K562 (cell line): ENCODE results near the gene ELOF1. TPM values are rescaled to one million over a fixed set of nuclear protein-coding genes. Genes with fewer than 3 reads are reported as not detected.

ENCODE experiments used
- ARID1B ChIP-seq: fragments of 450-650 bp; IDR thresholded peaks from 2 replicates; pipeline ENCODE4 v1.6.1; 2016; ENCODE audit warnings: antibody characterized with exemption, mild to moderate bottlenecking, inconsistent platforms
- DEAF1 ChIP-seq: fragments of 450-650 bp; formaldehyde crosslinking; IDR thresholded peaks from 2 replicates; pipeline ENCODE4 v1.4.0; 2020; ENCODE audit warnings: mild to moderate bottlenecking, moderate library complexity
- EZH2 ChIP-seq: IDR thresholded peaks from 2 replicates; pipeline ENCODE4 v1.6.1; 2012; ENCODE audit warnings: low read depth, mild to moderate bottlenecking, inconsistent platforms, low read length, borderline replicate concordance
- FOXK1 ChIP-seq: sonication (generic); formaldehyde crosslinking; IDR thresholded peaks from 2 replicates; pipeline ENCODE4 v1.8.0; 2022; ENCODE audit warnings: missing genetic modification reagents, mild to moderate bottlenecking, borderline replicate concordance
- HMBOX1 ChIP-seq: sonication (generic); IDR thresholded peaks from 2 replicates; pipeline ENCODE4 v1.6.1; 2016
- JUN ChIP-seq, 2 experiments: sonication (generic) in 1 of 2; formaldehyde crosslinking in 1 of 2; IDR thresholded peaks; 2 replicates each; pipeline versions ENCODE4 v1.6.1 to v1.8.0; 2012 to 2022; ENCODE audit warnings: borderline replicate concordance in 2 of 2, mild to moderate bottlenecking in 2 of 2, improper control_type of control experiment in 1 of 2, low read depth in 1 of 2, low read length in 1 of 2, missing genetic modification reagents in 1 of 2
- NR2C2 ChIP-seq, 2 experiments: fragments of 200-800 bp in 1 of 2; sonication (Bioruptor generic) in 1 of 2; sonication (generic) in 1 of 2; formaldehyde crosslinking in 1 of 2; IDR thresholded peaks; 2 replicates each; pipeline versions ENCODE4 v1.6.1 to v1.8.0; 2016 to 2022; ENCODE audit warnings: mild to moderate bottlenecking in 1 of 2, missing compliant biosample characterization in 1 of 2, missing genetic modification characterization in 1 of 2, missing genetic modification reagents in 1 of 2
- PBX2 ChIP-seq, 2 experiments: IDR thresholded peaks in 1 of 2; conservative IDR thresholded peaks in 1 of 2; 2 replicates each; pipeline ENCODE4 v1.6.1; 2016; ENCODE audit warnings: low read depth in 2 of 2, mild to moderate bottlenecking in 1 of 2, missing compliant biosample characterization in 1 of 2, missing genetic modification characterization in 1 of 2, moderate library complexity in 1 of 2
- SIX5 ChIP-seq, 2 experiments: IDR thresholded peaks; 2 replicates each; pipeline ENCODE4 v1.6.1; 2011; ENCODE audit warnings: low read length in 2 of 2, borderline replicate concordance in 1 of 2, low read depth in 1 of 2, mild to moderate bottlenecking in 1 of 2, moderate library complexity in 1 of 2; ENCODE audit not compliant: insufficient read depth in 1 of 2
- THRAP3 ChIP-seq: fragments of 450-650 bp; IDR thresholded peaks from 2 replicates; pipeline ENCODE4 v1.6.1; 2016; ENCODE audit warnings: mild to moderate bottlenecking, inconsistent platforms, borderline replicate concordance
- TRIM28 ChIP-seq: fragments of 450-650 bp; IDR thresholded peaks from 2 replicates; pipeline ENCODE4 v1.6.1; 2017
- ZMIZ1 ChIP-seq, 2 experiments: fragments of 150-350 bp in 1 of 2; IDR thresholded peaks; 2 replicates each; pipeline ENCODE4 v1.6.1; 2012 to 2016; ENCODE audit warnings: low read depth in 2 of 2, low read length in 2 of 2, mild to moderate bottlenecking in 1 of 2, moderate library complexity in 1 of 2
- ZNF282 ChIP-seq: sonication (generic); formaldehyde crosslinking; IDR thresholded peaks from 2 replicates; pipeline ENCODE4 v1.8.1; 2023; ENCODE audit warnings: missing genetic modification reagents
- ZNF507 ChIP-seq: conservative IDR thresholded peaks from 2 replicates; pipeline ENCODE4 v1.6.1; 2017; ENCODE audit warnings: missing genetic modification characterization, missing compliant biosample characterization
- ZNF764 ChIP-seq: fragments of 250-450 bp; sonication (Bioruptor Pico); IDR thresholded peaks from 2 replicates; pipeline ENCODE4 v1.4.0; 2020; ENCODE audit warnings: low read depth, mild to moderate bottlenecking, moderate library complexity
- ZNF77 ChIP-seq: fragments of 250-450 bp; sonication (Bioruptor Pico); IDR thresholded peaks from 2 replicates; pipeline ENCODE4 v1.5.0; 2020
- polyA plus RNA-seq, 8 experiments: library from polyadenylated mRNA; depleted of rRNA in 4 of 8; stranded (reverse) in 5 of 8; unstranded in 3 of 8; fragments of >200 nt; fragmentation: Nextera tagmentation in 2 of 8; fragmentation: Illumina TruSeq in 1 of 8; extraction: Ambion mirVana in 2 of 8; extraction: Trizol in 1 of 8; gene quantifications; 2 replicates each; pipeline versions ENCODE4 v1.2.1 to v1.2.3, GENCODE V29; 2011 to 2014; ENCODE audit warnings: inconsistent platforms in 1 of 8, missing spikeins in 1 of 8
- total RNA-seq, 7 experiments: library from RNA; depleted of rRNA in 6 of 7; stranded (reverse); fragments of >200 nt in 6 of 7; fragmentation: Illumina TruSeq in 2 of 7; extraction: Trizol in 2 of 7; gene quantifications; 2 replicates each; pipeline versions ENCODE4 v1.2.1 to v1.2.3, GENCODE V29; 2011 to 2021; ENCODE audit warnings: low replicate concordance in 1 of 7

ELOF1 gene
- total and polyA plus RNA-seq, 9 of the 15 experiments (the other 6 are each of a cell fraction or from before 2014, with no cell fraction given): 16.7 to 147 (median 74.2) TPM

- no peak for TF ChIP-seq PBX2 (CRISPR knock-in tag; IDR thresholded peaks at IDR 0.05; ENCODE audit: low read depth)
- no peak for TF ChIP-seq PBX2 (tag; conservative IDR thresholded peaks at IDR 0.05; ENCODE audit: low read depth)
- no peak for TF ChIP-seq ZMIZ1 (IDR thresholded peaks at IDR 0.05; ENCODE audit: low read depth in 2 of 2, low read length in 2 of 2)
- TF ChIP-seq THRAP3: no peak
- TF ChIP-seq EZH2: no peak
- no peak for TF ChIP-seq ZNF77 (CRISPR knock-in tag)
- no peak for TF ChIP-seq SIX5 (IDR thresholded peaks at IDR 0.05; ENCODE audit: borderline replicate concordance in 1 of 2, insufficient read depth in 1 of 2, low read depth in 1 of 2, low read length in 2 of 2)
- TF ChIP-seq HMBOX1: no peak
- no peak for TF ChIP-seq NR2C2 (CRISPR knock-in tag; IDR thresholded peaks at IDR 0.05)
- TF ChIP-seq NR2C2 (tag; IDR thresholded peaks at IDR 0.05): no peak; the same call in none of the 2 replicates
- TF ChIP-seq ZNF507 (tag): no peak
- no peak for TF ChIP-seq ZNF282
- TF ChIP-seq JUN (IDR thresholded peaks at IDR 0.05; ENCODE audit: borderline replicate concordance, low read depth, low read length): no peak; the same call in 1 of the 2 replicates
- no peak for TF ChIP-seq JUN (CRISPR knock-in tag; IDR thresholded peaks at IDR 0.05; ENCODE audit: borderline replicate concordance)
- TF ChIP-seq FOXK1 (CRISPR knock-in tag): 0 out of 2 replicates have a peak, but pooled peaks have one; percentile 15
- no peak; the same call in 1 of the 2 replicates for TF ChIP-seq TRIM28
- TF ChIP-seq DEAF1: no peak
- TF ChIP-seq ZNF764 (CRISPR knock-in tag): no peak
- TF ChIP-seq ARID1B: no peak
These were observed at the start of gene ELOF1 (continued) for GRCh38 chr19:11558881-11559828.
